HS-5 (cell line): Measurements from ENCODE around the gene NID1.

Experiments
- DNase-seq: peaks from one replicate; pipeline ENCODE4 v3.0.0-alpha.2; 2012; ENCODE audit warnings: low read depth

The NID1 gene

GRCh38 chr1:236066828-236067386, 2.0 kb upstream of the NID1 start:
- DNase-seq: no peak

- no peak for DNase-seq
Observed at GRCh38 chr1:236066054-236066453, 1.2 kb upstream of the NID1 start.

- DNase-seq: no peak
Observed at GRCh38 chr1:236065509-236066005, 667 bp upstream of the NID1 start.

- DNase-seq: peak; percentile 33
Observed at GRCh38 chr1:236063919-236064673, 794 bp downstream of the NID1 start.

- DNase-seq: no peak
Observed at GRCh38 chr1:236063551-236063918, 1.4 kb downstream of the NID1 start.

- no peak for DNase-seq
Observed at GRCh38 chr1:236060286-236060685, 4.6 kb downstream of the NID1 start.

- no peak for DNase-seq
Observed at GRCh38 chr1:236059011-236059410, 5.9 kb downstream of the NID1 start.

- peak; percentile 61 for DNase-seq
Observed at GRCh38 chr1:236058141-236058934, 6.6 kb downstream of the NID1 start.

- DNase-seq: no peak
Observed at GRCh38 chr1:236057546-236057945, 7.3 kb downstream of the NID1 start.

GRCh38 chr1:236052232-236052993, 12.5 kb downstream of the NID1 start:
- no peak for DNase-seq

- DNase-seq: no peak
Observed at GRCh38 chr1:236051242-236051791, 13.6 kb downstream of the NID1 start.

- no peak for DNase-seq
Observed at GRCh38 chr1:236045771-236046170, 19.1 kb downstream of the NID1 start.

- no peak for DNase-seq
Observed at GRCh38 chr1:236044341-236044740, 20.5 kb downstream of the NID1 start.

- DNase-seq: no peak
Observed at GRCh38 chr1:236041631-236042618, 23.0 kb downstream of the NID1 start.

GRCh38 chr1:236039740-236040685, 24.9 kb downstream of the NID1 start:
- no peak for DNase-seq

GRCh38 chr1:236038034-236038433, 26.9 kb downstream of the NID1 start:
- no peak for DNase-seq

GRCh38 chr1:236035681-236036101, 29.2 kb downstream of the NID1 start:
- no peak for DNase-seq

GRCh38 chr1:236033336-236033735, 31.6 kb downstream of the NID1 start:
- DNase-seq: no peak

- DNase-seq: no peak
Observed at GRCh38 chr1:236030534-236030933, 34.4 kb downstream of the NID1 start.
